ENCODE data around the gene FAM219A.

GRCh38 chr9:34370970-34371880, 87.1 kb downstream of the FAM219A start:
- TF ChIP-seq CTCF (conservative IDR thresholded peaks at IDR 0.05 in 1 of 2, IDR thresholded peaks at IDR 0.05 in 1 of 2; ENCODE audit: extremely low read depth in 1 of 2, insufficient read depth in 1 of 2, low read depth in 1 of 2, low read length in 2 of 2), result no peak
- TF ChIP-seq EZH2 (IDR thresholded peaks at IDR 0.05; ENCODE audit: borderline replicate concordance, low read length), result no peak

Measured in mammary epithelial cell (primary cell).